CD4-positive, alpha-beta T cell treated with Interleukin-15 for 4 hours (primary cell): Measurements from ENCODE around the gene SPATA25.
"Not testable (repeated sequence)": the region's sequence is repeated elsewhere in the genome, so short reads cannot be mapped to it uniquely, and the experiment has no call there.

Source experiments
- DNase-seq: peaks from one replicate; pipeline ENCODE4 v3.0.0-alpha.2; 2020; ENCODE audit warnings: low spot score

Gene SPATA25

DNA sequence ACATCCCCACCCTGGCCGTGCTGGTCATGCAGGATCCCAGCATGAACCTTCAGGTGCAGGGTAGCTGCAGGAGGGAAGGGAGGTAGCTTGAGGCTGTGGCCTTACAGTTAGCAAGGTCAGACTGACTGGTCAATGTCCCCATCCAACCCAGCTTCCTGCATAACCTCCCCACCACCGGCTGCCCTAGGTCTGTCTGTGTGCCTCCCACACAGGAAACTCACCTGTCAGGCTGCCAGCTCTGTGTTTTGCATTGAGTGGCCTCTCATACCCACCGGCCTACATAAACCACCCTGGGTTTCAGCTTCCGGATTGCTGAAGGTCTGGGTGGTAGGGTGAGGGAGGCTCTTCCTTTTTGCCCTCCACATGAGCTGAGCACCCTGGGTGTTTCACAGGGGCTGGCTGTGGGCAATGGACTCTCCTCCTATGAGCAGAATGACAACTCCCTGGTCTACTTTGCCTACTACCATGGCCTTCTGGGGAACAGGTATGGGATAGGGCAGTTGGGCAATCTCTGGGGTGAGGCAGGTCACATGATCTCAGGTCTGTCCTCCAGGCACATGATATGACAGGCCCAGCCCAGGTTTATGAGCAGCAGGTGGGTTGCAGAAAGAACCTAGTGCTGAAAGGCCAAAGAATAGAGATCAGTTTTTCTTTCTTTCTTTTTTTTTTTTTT lies 5.5 kb upstream of the SPATA25 start:
- DNase-seq = peak; percentile 20

DNA sequence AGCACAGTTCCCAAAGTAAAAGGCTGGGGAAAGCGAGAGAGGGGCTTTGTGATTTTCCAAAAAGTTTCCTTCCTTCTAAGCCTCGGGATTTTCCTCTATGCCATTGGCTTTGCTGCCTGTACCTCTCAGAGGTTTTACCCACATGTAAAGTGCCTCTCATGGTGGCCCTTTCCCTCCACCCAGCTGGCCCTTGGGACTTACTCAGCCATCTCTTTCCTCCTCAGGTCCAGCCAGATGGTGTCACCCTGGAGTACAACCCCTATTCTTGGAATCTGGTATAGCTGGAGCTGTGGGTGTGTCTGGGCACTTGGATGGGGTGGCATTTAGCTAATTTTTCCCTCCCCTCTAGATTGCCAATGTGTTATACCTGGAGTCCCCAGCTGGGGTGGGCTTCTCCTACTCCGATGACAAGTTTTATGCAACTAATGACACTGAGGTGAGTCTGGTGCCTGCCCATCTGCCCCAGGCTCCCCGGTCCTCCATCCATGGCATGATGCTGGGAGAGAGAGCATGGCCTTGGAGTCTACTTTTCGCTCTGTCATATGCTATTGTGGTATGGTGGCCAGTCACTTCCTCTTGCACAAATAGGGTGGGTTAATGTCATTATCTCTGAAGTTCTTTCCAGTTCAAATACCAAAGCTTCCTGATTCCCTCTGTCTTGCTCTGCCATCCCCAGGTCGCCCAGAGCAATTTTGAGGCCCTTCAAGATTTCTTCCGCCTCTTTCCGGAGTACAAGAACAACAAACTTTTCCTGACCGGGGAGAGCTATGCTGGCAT lies 4.8 kb upstream of the SPATA25 start:
- DNase-seq = no peak

DNA sequence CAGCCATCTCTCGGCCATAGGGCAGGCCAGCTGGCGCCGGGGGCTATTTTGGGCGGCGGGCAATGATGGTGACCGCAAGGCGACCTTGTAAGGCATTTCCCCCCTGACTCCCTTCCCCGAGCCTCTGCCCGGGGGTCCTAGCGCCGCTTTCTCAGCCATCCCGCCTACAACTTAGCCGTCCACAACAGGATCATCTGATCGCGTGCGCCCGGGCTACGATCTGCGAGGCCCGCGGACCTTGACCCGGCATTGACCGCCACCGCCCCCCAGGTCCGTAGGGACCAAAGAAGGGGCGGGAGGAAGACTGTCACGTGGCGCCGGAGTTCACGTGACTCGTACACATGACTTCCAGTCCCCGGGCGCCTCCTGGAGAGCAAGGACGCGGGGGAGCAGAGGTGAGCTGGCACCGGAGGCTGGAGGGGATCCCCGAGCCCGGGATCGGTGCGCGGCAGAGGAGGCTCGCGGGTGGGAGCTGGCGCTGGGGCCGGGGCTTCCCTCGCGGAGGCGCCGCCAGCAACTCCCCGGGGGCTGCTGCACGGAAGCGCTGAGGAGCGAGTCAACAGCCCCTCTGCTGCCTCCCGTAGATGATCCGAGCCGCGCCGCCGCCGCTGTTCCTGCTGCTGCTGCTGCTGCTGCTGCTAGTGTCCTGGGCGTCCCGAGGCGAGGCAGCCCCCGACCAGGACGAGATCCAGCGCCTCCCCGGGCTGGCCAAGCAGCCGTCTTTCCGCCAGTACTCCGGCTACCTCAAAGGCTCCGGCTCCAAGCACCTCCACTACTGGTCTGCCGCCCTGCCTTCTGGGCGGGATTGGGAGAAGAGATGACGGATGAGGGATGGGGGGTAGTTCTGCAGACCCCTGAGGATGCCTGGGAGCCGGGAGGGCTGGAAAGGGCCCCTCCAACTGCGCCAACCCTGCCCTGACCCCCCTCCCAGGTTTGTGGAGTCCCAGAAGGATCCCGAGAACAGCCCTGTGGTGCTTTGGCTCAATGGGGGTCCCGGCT lies 3.9 kb upstream of the SPATA25 start, which contains the start of the genes CTSA and NEURL2:
Gene CTSA, plus strand, starts transcription at position 351 of the 999 bp plus-strand sequence. Its CDS starts 234 bp downstream, at position 585.
Gene NEURL2, minus strand, starts transcription at position 224 of the 999 bp plus-strand sequence. Its CDS starts 217 bp downstream, at position 7.
- DNase-seq = peak; percentile 78

DNA sequence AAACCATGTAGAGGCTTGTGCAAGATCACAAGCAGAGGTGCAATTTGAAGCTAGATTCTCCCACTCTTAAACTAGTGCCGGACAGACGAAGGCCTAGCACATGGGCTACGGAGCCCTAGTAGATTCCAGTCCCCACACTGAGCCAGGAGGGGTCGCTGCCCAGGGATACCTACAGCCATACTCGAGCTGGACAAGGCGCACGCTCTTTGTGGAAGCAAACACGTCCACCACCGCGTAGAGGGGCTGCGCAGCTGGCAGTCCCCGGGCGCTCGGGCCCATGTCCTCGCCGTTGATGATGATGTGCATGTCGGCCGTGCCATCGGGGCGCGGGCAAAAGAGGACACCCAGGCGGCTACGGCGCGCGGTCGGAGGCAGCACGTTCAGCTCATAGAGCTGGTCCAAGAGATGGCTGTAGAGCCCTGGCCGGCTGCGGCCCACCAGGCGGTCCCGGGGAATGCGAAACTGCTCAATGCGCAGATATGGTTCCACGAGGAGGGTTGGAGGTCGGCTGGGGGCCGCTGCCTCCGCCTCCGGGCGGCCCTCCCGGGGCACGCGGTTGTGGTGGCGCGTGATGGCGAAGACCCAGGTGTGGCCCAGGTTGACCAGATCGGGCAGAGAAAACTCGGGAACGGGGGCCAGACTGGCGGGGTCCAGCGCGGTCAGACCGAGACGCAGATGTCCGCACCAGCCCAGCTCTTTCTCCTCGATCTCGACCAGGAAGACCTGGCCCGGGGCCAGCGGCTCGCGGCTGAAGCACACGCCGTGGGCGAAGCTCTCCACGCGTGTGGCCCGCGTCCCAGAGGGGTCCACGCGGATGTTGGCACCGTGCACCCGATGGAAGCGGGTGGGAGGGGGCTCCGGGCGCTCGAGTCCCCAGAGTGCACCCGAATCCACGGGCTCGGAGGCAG lies 2.9 kb upstream of the SPATA25 start:
- DNase-seq = peak; percentile 36

DNA sequence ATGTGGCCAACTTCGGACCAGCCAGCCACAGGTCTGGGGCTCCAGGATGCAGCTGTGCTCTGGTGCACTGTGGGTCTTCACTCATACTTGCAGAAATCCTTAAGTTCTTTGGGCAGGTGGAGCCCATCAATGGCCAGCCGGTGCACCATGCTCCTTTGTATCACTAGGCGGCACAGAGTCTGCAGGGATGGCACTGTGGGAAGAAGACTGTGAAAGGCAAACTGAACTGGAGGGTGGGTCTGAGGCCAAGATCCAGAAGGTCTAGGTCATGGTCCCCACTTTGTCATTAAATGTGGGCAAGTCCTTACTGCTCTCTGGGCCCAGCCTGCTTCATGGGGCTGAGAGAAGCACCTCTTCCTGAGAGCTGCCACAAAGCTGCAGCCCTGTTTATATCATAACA lies 1.3 kb upstream of the SPATA25 start:
- DNase-seq = no peak

DNA sequence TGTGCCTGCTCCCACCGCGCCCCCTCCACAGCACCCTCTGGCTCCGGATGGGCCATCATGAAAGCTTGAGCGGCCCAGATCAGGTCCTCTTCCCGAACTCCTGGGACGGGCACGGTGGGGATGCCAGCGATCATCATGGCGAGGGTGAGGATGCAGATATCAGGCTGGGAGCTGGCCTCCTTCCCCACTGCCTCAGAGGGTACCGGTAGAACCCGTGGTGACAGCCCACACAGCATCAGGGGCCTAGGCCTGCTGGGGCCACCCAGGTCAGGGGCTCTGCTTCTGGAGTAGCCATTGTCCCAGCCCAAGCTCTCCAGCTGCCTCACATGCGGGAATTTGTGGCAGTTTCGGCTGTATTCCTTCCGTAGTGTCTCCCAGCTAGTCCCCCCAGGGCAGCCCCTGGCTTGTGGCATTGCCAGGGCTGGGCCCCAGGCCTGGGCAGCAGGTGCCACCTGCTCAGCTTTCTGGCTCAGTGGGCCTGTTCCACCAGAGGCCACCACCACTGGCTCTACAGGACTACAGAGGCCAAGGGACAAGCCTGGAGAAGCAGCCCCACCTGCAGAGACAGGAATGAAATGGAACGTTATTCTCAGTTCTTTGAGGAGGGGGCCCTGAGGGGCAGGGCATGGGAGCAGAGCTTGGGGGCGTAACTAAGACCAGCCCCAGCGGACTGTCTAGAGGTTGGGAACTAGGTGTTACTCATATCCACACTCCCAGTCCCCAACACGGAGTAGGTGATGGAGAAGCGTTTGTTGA lies 654 bp downstream of the SPATA25 start:
- DNase-seq = no peak

DNA sequence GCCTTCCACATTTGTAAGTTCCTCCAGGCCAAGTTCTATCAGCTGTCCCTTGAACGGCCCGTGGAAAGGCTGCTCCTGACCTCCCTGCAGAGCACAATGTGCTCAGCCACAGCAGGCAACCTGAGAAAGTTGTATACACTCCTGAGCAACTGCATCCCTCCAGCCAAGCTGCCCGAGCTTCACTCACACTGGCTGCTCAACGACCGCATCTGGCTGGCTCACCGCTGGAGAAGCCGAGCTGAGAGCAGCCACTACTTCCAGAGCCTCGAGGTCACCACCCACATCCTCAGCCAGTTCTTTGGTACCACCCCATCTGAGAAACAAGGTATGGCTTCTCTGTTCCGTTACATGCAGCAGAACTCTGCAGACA lies 4.3 kb downstream of the SPATA25 start:
- no peak for DNase-seq

DNA sequence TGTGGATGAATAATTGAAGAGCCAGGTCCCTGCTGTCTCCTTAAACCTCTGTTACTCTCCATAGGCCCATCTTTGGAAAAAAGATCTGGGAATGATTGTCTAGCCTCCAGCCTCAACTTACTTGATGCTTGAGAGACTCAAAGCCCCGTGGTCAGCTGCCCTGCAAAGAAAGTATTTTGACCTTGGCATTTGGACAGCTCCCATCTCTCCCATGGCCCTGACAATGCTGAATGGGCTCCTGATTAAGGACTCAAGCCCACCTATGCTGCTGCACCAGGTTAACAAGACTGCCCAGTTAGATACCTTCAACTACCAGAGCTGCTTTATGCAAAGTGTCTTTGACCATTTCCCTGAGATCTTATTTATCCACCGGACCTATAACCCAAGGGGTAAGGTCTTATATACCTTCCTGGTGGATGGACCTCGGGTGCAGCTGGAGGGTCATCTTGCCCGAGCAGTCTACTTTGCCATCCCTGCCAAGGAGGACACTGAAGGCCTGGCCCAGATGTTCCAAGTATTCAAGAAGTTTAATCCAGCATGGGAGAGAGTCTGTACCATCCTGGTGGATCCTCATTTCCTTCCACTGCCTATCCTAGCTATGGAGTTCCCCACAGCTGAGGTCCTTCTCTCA lies 4.8 kb downstream of the SPATA25 start:
- no peak for DNase-seq

DNA sequence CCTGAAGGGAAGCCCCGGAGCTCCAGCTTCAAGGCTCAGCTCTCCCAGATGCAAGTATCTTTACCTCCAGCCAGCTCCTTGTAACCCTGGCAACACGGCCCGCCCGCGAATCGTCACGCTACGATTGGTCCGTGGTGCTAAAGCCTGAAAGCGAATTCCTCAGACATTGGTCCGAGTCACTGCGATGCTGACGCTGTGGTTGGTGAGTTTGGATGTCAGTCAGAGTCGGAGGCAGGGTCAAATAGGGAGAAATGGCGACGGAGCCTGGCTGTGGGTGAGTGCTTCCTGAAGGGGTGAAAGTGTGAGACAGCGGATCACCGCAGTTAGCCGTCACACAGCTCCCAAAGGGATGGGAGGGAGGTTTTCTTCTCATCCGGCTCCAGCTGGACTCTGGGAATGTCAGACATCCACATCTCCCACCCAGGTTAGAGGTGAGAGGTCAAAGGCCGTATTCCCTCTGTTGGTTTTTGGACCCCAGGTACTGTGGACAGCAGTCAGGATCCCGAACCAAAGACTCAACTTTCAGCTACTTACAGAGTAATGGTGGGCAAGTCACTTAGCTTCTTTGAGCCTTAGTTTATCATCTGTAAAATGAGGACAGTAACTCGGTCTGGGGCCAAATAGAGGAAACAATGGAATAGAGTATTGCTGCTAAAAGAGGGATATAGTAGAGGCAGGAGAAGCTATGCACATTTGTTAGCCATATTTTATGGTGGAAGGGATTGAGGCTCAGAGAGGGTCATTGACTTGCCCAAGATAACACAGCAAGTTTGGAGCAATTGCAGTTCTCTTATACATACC lies 6.2 kb downstream of the SPATA25 start, which contains the start of gene ZSWIM1:
Gene ZSWIM1, plus strand, starts transcription at position 240 of the 801 bp plus-strand sequence. CDS start 1,366 bp downstream, outside the sequence.
- DNase-seq = peak; percentile 99

DNA sequence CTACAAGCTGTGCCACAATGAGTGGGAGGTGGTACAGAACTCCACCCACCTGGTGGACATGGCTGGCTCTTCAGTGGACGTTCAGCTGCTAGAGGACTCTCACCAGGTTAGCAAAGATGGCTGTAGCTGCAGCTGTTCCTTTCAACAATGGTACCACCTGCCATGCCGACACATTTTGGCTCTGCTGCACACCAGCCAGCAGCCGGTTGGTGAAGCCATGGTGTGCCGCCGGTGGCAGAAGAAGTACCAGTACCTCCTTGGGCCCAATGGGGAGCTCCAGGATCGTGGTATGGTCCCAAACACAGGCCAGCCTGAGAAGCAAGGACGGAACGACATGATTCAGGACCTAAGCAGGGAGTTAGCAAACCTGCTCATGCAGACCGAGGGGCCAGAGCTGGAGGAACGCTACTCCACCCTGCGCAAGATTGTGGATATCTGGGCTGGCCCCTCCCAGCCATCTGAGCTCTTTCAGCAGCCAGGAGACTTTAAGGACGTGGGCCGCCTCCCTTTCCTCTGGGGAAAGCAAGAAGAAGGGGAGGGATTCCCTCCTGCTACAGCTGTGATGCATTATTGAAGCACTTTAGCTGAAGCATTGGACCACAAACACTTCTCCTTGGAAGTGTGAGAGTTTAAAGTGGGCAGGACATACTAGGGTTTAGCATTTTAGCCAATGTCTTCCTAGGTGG lies 9.2 kb downstream of the SPATA25 start:
- no peak for DNase-seq

DNA sequence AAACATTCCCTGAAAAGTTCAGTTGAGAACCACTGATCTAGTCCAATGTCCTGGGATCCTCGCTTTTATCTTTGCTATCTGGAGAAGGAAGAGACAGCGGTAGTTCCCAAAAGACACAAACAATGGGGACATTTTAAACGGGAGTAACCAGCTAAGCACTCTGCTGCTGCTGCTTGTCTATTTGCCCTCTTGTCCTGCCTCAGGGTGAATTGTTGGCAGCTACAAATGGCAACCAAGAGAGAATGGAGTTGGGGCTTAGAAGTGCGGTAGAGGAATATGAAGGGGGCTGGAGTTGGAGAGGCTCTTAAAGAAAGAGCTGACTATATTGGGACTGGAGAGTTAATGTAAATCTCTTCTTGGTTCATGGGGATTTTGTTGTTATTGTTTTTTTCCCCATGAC lies 12.8 kb downstream of the SPATA25 start:
- DNase-seq = no peak

DNA sequence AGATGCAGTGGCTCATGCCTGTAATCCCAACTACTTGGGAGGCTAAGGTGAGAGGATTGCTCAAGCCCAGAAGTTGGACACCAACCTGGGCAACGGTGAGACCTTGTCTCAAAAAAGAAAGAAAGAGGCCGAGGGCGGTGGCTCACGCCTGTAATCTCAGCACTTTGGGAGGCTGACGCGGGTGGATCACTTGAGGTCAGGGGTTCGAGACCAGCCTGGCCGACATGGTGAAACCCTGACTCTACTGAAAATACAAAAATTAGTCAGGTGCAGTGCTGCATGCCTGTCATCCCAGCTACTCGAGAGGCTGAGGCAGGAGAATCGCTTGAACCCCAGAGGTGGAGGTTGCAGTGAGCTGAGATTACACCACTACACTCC lies 13.3 kb downstream of the SPATA25 start:
- DNase-seq = not testable (repeated sequence)

DNA sequence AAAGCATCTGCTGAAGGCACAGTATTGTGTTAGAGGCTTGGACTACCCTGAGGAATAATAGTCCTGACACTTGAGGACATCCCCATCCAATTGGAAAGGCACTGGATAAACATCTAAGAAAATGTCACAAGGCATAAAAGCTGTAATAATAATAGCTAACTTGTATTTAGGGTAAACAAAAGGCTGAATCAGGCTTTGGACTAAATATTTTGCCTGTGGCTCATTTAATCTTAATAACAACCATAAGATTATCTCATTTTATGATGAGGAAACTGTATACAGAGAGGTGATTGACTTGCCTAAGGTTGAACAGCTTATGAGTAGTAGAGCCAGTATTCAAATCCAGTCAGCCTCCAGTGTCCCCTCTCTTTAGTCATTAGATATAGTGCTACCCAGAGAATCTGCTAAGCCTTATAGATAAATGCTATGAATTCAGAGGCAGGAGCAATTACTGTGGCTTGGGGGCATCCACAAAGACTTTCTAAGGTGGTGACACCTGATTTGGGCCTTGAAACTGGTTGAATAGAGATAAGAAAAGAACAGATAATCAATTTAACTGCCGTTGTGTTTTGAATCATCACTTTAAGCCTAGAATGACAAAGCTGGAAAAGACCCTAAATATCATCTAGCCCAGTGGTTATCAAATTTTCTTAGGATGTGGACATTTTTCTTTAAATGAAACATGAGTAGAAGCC lies 13.9 kb downstream of the SPATA25 start:
- no peak for DNase-seq

DNA sequence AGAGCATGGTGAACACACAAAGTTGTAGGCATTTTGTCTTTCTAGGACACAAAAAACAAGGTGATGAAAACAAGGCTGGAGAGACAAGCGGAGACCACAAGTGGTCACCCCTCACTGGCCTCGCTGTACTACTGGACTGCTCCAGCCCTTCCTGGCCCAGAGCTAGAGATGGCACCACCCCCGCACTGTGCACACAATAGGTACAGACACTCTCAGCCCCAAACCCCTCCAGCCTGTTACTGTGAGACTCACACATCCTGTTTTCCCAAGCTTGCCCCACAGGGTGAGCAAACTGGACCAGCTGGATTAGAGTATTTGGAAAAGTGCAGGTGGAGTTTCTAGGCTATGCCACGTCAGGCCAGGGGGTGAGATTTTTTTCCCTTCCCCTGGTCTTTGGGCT lies 14.8 kb downstream of the SPATA25 start:
- no peak for DNase-seq

DNA sequence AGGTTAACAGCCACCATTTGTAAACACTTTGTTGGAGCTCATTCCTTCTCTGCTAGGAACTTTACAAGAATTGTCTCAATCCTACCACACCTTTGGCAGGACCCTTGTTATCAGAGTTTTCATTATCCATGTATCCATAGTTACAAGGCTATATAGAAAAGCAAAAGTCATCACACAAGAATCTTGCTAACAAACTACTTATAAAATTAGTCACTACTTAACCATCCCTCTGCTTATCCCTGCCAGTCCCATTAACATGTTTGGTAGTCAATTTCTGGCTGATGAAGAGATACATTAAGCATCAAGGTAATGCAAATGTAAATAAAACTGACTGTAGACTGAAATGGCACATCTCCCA lies 19.6 kb downstream of the SPATA25 start:
- no peak for DNase-seq

DNA sequence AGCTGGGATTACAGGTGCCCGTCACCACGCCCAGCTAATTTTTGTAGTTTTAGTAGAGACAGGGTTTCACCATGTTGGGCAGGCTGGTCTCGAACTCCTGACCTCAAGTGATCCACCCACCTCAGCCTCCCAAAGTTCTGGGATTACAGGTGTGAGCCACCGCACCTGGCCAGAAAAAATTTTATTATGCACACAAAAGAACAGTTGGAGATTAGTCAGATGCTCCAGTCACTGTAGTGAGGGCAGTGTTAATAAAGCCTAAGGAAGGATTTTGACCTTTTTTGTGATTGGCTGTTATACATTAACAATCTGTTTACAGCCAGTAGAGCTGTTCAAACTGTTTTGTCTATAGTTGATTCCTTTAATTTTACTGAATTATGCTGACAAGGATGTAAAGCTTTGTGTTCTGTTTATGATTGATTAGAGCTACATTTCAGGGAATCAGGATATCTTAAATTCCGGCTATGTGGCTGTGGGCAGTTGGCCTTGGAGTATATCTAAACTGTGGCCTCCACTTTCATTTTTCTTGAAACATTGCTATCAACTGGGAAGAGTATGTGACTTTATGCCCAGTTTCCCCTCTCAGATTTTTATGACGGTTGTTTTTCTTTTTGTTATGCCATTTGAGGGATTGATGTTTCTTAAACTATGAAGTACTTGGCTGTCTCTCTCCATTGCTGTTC lies 20.1 kb downstream of the SPATA25 start:
- no peak for DNase-seq

DNA sequence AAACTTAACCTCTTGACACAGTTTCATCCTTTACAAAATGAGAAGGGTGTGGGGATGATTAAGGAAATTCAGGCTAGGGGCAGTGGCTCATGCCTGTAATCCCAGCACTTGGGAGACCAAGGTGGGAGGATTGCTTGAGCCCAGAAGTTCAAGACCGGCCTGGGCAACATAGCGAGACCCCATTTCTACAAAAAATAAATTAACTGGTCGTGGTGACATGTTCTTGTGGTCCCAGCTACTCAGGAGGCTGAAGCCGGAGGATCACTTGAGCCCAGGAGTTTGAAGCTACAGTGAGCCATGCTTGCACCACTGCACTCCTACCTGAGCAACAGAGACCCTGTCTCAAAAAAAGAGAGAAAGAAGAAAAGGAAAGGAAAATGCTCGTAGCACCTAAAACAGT lies 21.0 kb downstream of the SPATA25 start:
- DNase-seq = no peak
